Pulmonary artery endothelial cell (primary cell): ENCODE measurements around the gene PRSS12. TPM values are rescaled to one million over a fixed set of nuclear protein-coding genes. Genes with fewer than 3 reads are reported as not detected.
A peak's percentile ranks its signal among the peaks of the same experiment; 100 is the strongest.
"Not testable (repeated sequence)": the region's sequence is repeated elsewhere in the genome, so short reads cannot be mapped to it uniquely, and the experiment has no call there.

ENCODE experiments used
- DNase-seq: peaks from one replicate; pipeline ENCODE4 v3.0.0-alpha.2; 2011; ENCODE audit warnings: low read depth, low spot score
- total RNA-seq: library from RNA; depleted of rRNA; stranded (reverse); fragments of >200 nt; gene quantifications from 2 replicates; pipeline ENCODE4 v1.2.3, GENCODE V29; 2014

The PRSS12 gene
- total RNA-seq, 1 donor from 2014 or later, result 0.26 TPM

- peak; percentile 69 for DNase-seq
Measured at GRCh38 chr4:118278473-118279274, 74.1 kb downstream of the PRSS12 start.

DNA sequence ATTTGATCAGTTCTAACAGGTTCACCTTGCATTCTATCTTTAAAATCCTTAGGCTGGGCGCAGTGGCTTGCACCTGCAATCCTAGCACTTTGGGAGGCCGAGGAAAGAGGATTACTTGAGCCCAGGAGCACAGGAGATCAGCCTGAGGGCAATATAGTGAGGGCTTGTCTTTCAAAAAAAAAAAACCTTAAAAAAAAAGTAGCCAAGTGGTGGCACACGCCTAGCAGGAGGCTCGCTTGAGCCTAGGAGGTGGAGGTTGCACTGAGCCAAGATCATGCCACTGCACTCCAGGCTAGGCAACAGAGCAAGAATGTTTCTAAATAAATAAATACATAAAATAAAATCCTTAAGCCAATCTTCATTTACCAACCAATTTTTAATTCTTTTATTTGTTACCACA is 75.6 kb downstream of the PRSS12 start:
- DNase-seq, result no peak

DNA sequence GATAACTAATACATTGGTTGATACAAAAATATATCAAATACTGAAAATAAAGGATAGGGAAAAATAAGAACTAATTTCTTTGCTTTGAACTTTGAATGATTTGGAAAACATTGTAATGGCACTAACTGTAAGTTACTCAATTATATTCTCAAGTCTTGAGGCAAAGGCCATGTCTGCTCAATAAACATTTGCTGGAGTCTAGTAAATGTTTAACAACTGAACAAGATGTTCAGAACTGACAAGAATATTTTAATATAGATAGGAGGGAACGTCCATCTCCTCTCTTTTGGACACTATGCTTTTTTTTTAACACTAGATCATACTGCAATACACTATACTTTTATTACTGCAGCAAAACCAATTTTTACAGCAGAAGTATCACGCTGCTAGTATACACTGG is 76.2 kb downstream of the PRSS12 start:
- DNase-seq, result no peak

DNA sequence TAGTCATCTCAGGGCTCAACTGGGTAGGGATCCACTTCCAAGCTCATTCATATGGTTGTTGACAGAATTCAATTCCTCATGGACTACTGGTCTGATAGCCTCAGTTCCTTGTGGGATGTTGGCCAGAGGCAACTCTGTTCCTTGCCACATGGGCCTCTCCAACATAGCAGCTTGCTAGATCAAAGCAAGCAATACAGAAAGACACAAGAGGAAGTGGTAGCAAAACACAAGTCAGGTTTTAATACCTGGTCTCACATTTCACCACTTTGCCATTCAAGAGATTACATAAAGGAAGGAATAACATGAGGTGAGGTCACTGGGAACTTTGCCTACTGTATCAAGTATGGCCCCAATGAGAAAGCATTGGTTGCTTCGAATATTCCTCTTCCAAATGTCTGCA is 79.2 kb downstream of the PRSS12 start:
- no peak for DNase-seq

GRCh38 chr4:118271788-118272187 is 81.0 kb downstream of the PRSS12 start:
- DNase-seq, result no peak

DNA sequence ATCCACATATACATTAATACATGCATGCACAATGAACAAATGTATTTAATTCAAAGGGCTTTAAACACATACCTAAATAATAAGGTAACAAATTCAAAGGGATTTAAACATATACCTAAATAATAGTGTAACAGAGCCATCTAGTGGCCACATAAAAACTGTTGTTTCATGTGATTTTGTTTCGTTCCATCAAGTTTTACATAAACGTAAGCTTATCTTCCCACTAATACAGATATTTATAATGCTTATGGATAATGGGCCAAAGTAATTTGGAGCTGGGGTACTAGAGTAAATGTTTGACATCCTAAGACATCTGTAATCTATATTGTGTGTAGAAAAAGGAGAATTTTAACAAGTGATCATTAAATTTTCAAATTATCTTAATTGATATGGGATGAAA is 82.3 kb downstream of the PRSS12 start:
- DNase-seq, result no peak

DNA sequence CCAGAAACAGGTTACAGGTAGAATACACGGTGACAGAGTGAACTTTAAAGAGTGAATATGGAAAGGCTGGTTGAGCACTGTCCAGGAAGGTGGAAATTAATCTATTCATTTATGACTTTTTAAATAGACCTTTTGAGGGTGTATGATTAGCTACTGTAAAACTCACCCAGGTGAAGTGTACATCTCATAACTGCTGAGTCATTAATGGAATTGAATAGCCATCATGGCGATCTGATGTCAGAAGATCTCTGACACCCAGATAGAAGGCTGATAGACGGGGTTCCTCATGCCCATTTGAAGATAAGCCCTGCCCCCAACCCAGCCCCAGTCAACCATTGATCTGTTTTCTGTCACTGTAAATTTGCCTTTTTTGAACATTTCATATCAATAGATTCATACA is 84.0 kb downstream of the PRSS12 start:
- DNase-seq, result no peak

DNA sequence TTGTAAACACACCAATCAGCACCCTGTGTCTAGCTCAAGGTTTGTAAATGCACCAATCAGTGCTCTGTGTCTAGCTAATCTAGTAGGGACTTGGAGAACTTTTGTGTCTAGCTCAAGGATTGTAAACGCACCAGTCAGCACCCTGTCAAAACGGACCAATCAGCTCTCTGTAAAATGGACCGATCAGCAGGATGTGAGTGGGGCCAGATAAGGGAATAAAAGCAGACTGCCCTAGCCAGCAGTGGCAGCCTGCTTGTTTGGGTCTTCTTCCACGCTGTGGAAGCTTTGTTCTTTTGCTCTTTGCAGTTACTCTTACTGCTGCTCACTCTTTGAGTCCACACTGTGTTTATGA is 86.7 kb downstream of the PRSS12 start:
- DNase-seq, result not testable (repeated sequence)

- no peak for DNase-seq
Measured at GRCh38 chr4:118265312-118266144, 87.3 kb downstream of the PRSS12 start.

- DNase-seq, result no peak
Measured at GRCh38 chr4:118264096-118264495, 88.7 kb downstream of the PRSS12 start.

DNA sequence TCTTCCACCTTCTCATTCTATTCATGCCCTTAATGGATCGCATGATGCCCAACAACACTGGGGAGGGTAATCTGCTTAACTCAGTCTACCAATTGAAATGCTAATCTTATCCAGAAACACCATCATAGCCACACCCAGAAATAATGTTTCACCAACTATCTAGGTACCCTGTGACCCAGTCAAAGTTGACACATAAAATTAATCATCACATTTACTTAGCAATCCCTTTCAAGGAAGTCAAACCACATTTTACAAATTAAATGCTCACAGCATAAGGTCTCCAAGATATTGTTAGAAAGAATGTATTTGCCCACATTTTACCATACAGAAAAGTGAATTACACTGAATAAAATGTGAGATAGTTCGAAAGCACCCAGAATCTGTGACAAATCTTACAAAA is 92.5 kb downstream of the PRSS12 start:
- DNase-seq, result no peak

DNA sequence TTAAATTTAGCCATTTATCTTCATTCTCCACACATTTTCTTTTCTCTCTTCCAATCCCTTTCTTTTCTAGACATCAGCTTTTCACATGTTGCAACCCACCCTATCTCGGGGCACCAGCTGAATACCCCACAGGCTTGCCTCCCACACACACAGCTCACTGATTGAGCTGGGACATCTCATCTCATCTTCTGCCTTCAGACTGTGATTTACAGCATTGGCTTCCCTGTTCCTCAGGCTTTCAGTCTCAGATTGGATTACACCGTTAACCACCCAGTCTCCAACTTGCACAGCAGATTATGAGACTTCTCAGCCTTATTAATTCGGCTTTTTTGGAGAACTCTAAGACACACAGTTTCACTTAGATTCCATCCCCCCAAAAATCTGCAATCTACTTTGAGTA is 93.7 kb downstream of the PRSS12 start:
- no peak for DNase-seq

GRCh38 chr4:118254368-118254767 is 98.4 kb downstream of the PRSS12 start:
- DNase-seq, result no peak

DNA sequence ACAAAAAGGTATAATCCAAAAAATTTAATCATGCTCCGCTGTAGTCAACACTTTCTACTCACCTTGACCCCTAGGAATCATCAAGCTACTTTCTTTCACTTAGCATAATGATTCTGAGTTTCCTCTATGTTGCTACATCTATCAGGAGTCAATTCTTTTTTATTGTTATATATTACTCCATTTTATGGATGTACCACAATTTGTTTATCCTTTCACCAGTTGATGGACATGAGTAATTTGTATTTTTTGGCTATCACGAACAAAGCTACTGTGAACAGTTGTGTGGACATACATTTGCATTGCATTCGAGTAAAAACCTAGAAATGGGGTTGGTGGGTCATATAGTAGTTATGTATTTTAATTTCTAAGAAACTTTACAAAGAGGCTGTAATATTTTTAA is 102.9 kb downstream of the PRSS12 start:
- DNase-seq, result no peak

- DNase-seq, result no peak
Measured at GRCh38 chr4:118237531-118237930, 115.3 kb downstream of the PRSS12 start.

DNA sequence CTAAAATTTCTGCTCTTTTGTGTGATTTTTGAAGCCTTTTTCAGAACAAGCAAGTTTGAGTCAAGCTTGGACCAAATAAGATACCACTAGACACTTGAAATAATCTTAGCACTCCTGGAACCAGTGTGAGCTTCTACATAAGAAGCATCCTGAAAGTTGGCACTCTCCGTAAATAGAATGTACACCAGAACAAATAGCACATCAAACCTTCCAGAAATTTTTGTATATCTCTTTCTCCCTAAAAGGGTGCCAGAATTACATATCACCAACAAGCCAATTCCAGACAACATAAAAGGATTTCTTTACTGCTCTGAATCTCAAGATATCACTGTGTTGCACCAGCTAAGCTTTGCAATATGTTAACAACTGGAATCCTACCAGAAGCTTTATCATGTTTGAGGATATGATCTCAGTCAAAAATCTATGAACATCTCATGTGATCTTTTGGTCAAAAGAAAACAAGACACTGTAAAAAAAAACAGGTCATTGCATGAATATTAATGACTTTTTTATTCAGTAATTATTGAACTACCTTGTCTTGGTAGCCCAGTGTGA is 117.2 kb downstream of the PRSS12 start:
- no peak for DNase-seq
